OCI-LY7 (cell line): ENCODE measurements around the gene MTCH1. TPM values are rescaled to one million over a fixed set of nuclear protein-coding genes. Genes with fewer than 3 reads are reported as not detected.

Experiments
- BruUV-seq: library from RNA; stranded (reverse); fragments of 400-500 nt; replicated peaks from 2 replicates; lab custom pipeline; 2021; lab: Mats Ljungman, UMichigan
- CTCF ChIA-PET: fragments of 300-600 bp; sonication (Branson Sonifier 250); formaldehyde crosslinking; loops from one replicate; lab custom pipeline; 2022; ENCODE audit warnings: antibody characterized with exemption; ENCODE audit not compliant: unreplicated experiment; lab: Charles Lee
- POLR2A ChIA-PET: fragments of 300-600 bp; sonication (Branson Sonifier 250); formaldehyde crosslinking; loops from one replicate; lab custom pipeline; 2022; ENCODE audit warnings: antibody characterized with exemption; lab: Charles Lee
- DNase-seq: peaks from one replicate; pipeline ENCODE4 v3.0.0-alpha.2; 2015; ENCODE audit warnings: low spot score
- H2AFZ ChIP-seq: fragments of 200-600 bp; sonication (generic), shearing (Covaris generic); 2 replicates; pipeline ENCODE4 v1.6.1; 2014; ENCODE audit warnings: mild to moderate bottlenecking, antibody characterized with exemption, low read length, moderate library complexity
- H3K27ac ChIP-seq: fragments of 200-600 bp; sonication (generic); 2 replicates; pipeline ENCODE4 v1.5.1; 2014; ENCODE audit warnings: mixed run types, low read depth, mild to moderate bottlenecking, moderate library complexity, low read length, inconsistent platforms; ENCODE audit not compliant: poor library complexity, severe bottlenecking
- H3K36me3 ChIP-seq: fragments of 200-600 bp; sonication (generic); 2 replicates; pipeline ENCODE4 v1.6.1; 2014; ENCODE audit warnings: mild to moderate bottlenecking, antibody characterized with exemption, low read length, moderate library complexity, mixed read lengths; ENCODE audit not compliant: insufficient read depth
- H3K4me1 ChIP-seq: fragments of 200-600 bp; sonication (generic); 2 replicates; pipeline ENCODE4 v1.5.1; 2014; ENCODE audit warnings: mild to moderate bottlenecking, low read length; ENCODE audit not compliant: insufficient read depth, poor library complexity, severe bottlenecking
- H3K4me2 ChIP-seq: fragments of 200-600 bp; sonication (generic); 2 replicates; pipeline ENCODE4 v1.6.1; 2014; ENCODE audit warnings: mild to moderate bottlenecking, low read length
- H3K4me3 ChIP-seq: fragments of 200-600 bp; sonication (generic); 2 replicates; pipeline ENCODE4 v1.5.1; 2014; ENCODE audit warnings: mild to moderate bottlenecking, low read depth, low read length; ENCODE audit not compliant: poor library complexity, severe bottlenecking
- H3K79me2 ChIP-seq: fragments of 200-600 bp; sonication (generic); 2 replicates; pipeline ENCODE4 v1.6.1; 2016; ENCODE audit warnings: low read depth, mild to moderate bottlenecking, low read length, moderate library complexity, mixed read lengths; ENCODE audit not compliant: insufficient read depth
- H3K9me2 ChIP-seq: fragments of 200-600 bp; sonication (generic); 2 replicates; pipeline ENCODE4 v1.6.1; 2016; ENCODE audit warnings: mild to moderate bottlenecking, low read length, mixed read lengths; ENCODE audit not compliant: insufficient read depth
- H3K9me3 ChIP-seq: fragments of 200-600 bp; sonication (generic); 2 replicates; pipeline ENCODE4 v1.6.1; 2014; ENCODE audit warnings: mild to moderate bottlenecking, mixed run types, low read length, mixed read lengths
- H4K20me1 ChIP-seq: fragments of 200-600 bp; sonication (generic); 2 replicates; pipeline ENCODE4 v1.6.1; 2014; ENCODE audit warnings: mild to moderate bottlenecking, antibody characterized with exemption, low read length, moderate library complexity, mixed read lengths; ENCODE audit not compliant: insufficient read depth
- CTCF ChIP-seq: fragments of 200-600 bp; sonication (generic); conservative IDR thresholded peaks from 2 replicates; pipeline ENCODE4 v1.5.1; 2014; ENCODE audit warnings: mild to moderate bottlenecking, antibody characterized with exemption, low read length, moderate library complexity, mixed read lengths
- EZH2phosphoT487 ChIP-seq: fragments of 200-600 bp; sonication (generic); IDR thresholded peaks from 2 replicates; pipeline ENCODE4 v1.6.1; 2018; ENCODE audit warnings: low read depth, borderline replicate concordance, mild to moderate bottlenecking, mixed run types, antibody characterized with exemption, low read length, moderate library complexity, mixed read lengths
- intact Hi-C: fragments of 100-400 bp; cut with micrococcal nuclease; formaldehyde crosslinking; loops from one replicate; pipeline ENCODE4 v1.10.0; 2022; ENCODE audit not compliant: unreplicated experiment
- total RNA-seq, 2 experiments: library from RNA; depleted of rRNA in 1 of 2; stranded (reverse); fragments of >200 nt in 1 of 2; shearing (Covaris generic) in 1 of 2; gene quantifications; 2 replicates each; pipeline ENCODE4 v1.2.3, GENCODE V29; 2014 to 2022

MTCH1 gene
- total RNA-seq, 2 experiments from 2014 or later: 72.5 to 93.7 TPM

GRCh38 chr6:36968266-36968977, 17.6 kb downstream of the MTCH1 start:
- H2AFZ ChIP-seq: no peak overlapping the region
- no peak for DNase-seq
- POLR2A ChIA-PET: no interaction called here
- no peak for TF ChIP-seq EZH2phosphoT487
- no peak for TF ChIP-seq CTCF
- peaks cover 72% of the 10 kb centered on the region for H3K36me3 ChIP-seq
- no peaks in the 10 kb centered on the region for H3K79me2 ChIP-seq
- TSS peak; percentile 92 for BruUV-seq
- no peak overlapping the region for H3K27ac ChIP-seq
- no peaks in the 10 kb centered on the region for H3K9me3 ChIP-seq
- CTCF ChIA-PET: no interaction called here
- no peaks in the 10 kb centered on the region for H4K20me1 ChIP-seq
- H3K9me2 ChIP-seq: no peaks in the 10 kb centered on the region
- intact Hi-C loops: no loop called here
- no peak overlapping the region for H3K4me2 ChIP-seq
- H3K4me1 ChIP-seq: peaks cover 17% of the 10 kb centered on the region
- no peak overlapping the region for H3K4me3 ChIP-seq

- Histone ChIP-seq H4K20me1 (no peaks in the 10 kb centered on the region), H2AFZ (no peak overlapping the region), H3K9me2 (no peaks in the 10 kb centered on the region), H3K4me1 (peaks cover 24% of the 10 kb centered on the region), H3K4me2 (no peak overlapping the region), H3K79me2 (no peaks in the 10 kb centered on the region), H3K9me3 (no peaks in the 10 kb centered on the region), H3K36me3 (peaks cover 67% of the 10 kb centered on the region), H3K4me3 (no peak overlapping the region), H3K27ac (no peak overlapping the region)
- CTCF ChIA-PET: no interaction called here
- no peak for DNase-seq
- TF ChIP-seq EZH2phosphoT487 (no peak), CTCF (no peak)
- POLR2A ChIA-PET: interaction anchor here (0.6 kb wide), 1 partner anchor 42 kb away, joined by 4 read pairs; no protein-coding TSS in a partner anchor
- BruUV-seq: no TSS peak
- intact Hi-C loops: no loop called here
Measured at GRCh38 chr6:36967757-36968156, 18.2 kb downstream of the MTCH1 start.

- peaks cover 62% of the 10 kb centered on the region for H3K36me3 ChIP-seq
- H3K4me3 ChIP-seq: no peak overlapping the region
- no peak overlapping the region for H3K27ac ChIP-seq
- TF ChIP-seq CTCF (no peak), EZH2phosphoT487 (no peak)
- no peak overlapping the region for H2AFZ ChIP-seq
- BruUV-seq: no TSS peak
- ChIA-PET CTCF (no interaction called here), POLR2A (interaction anchor here (0.6 kb wide), 1 partner anchor 42 kb away, joined by 4 read pairs; no protein-coding TSS in a partner anchor)
- intact Hi-C loops: no loop called here
- H3K4me2 ChIP-seq: no peak overlapping the region
- DNase-seq: no peak
- H3K4me1 ChIP-seq: peaks cover 26% of the 10 kb centered on the region
- no peaks in the 10 kb centered on the region for H3K9me3 ChIP-seq
- no peaks in the 10 kb centered on the region for H3K79me2 ChIP-seq
- no peaks in the 10 kb centered on the region for H3K9me2 ChIP-seq
- no peaks in the 10 kb centered on the region for H4K20me1 ChIP-seq
Measured at GRCh38 chr6:36967301-36967700, 18.7 kb downstream of the MTCH1 start.
